ENCODE data around the gene MRFAP1L1.

- TF ChIP-seq CTCF (IDR thresholded peaks at IDR 0.05) (no peak), POLR2A (IDR thresholded peaks at IDR 0.05) (no peak)
Observed at GRCh38 chr4:6716958-6717655, 7.4 kb upstream of the MRFAP1L1 start.
